Measurements from ENCODE around the gene XNDC1N. TPM values are rescaled to one million over a fixed set of nuclear protein-coding genes. Genes with fewer than 3 reads are reported as not detected.
A peak's percentile ranks its signal among the peaks of the same experiment; 100 is the strongest.

The XNDC1N gene
- total and polyA plus RNA-seq, 2 of the 13 experiments (the other 11 are each of a cell fraction or from before 2014, with no cell fraction given): 3.4 to 7.5 TPM

GRCh38 chr11:71927820-71928736 is at the start of gene XNDC1N (continued):
- TF ChIP-seq, protein P1, sequence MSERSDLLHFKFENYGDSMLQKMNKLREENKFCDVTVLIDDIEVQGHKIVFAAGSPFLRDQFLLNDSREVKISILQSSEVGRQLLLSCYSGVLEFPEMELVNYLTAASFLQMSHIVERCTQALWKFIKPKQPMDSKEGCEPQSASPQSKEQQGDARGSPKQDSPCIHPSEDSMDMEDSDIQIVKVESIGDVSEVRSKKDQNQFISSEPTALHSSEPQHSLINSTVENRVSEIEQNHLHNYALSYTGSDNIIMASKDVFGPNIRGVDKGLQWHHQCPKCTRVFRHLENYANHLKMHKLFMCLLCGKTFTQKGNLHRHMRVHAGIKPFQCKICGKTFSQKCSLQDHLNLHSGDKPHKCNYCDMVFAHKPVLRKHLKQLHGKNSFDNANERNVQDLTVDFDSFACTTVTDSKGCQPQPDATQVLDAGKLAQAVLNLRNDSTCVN (CRISPR knock-in tag; IDR thresholded peaks at IDR 0.05; ENCODE audit: borderline replicate concordance): no peak; the same call in 1 of the 2 replicates
- TF ChIP-seq HOXD1 (CRISPR knock-in tag; IDR thresholded peaks at IDR 0.05): no peak; the same call in 1 of the 2 replicates
- TF ChIP-seq, protein P2, sequence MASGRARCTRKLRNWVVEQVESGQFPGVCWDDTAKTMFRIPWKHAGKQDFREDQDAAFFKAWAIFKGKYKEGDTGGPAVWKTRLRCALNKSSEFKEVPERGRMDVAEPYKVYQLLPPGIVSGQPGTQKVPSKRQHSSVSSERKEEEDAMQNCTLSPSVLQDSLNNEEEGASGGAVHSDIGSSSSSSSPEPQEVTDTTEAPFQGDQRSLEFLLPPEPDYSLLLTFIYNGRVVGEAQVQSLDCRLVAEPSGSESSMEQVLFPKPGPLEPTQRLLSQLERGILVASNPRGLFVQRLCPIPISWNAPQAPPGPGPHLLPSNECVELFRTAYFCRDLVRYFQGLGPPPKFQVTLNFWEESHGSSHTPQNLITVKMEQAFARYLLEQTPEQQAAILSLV (CRISPR knock-in tag; IDR thresholded peaks at IDR 0.05; ENCODE audit: borderline replicate concordance): 0 out of 2 replicates have a peak, but pooled peaks have one; percentile 26
- TF ChIP-seq MIXL1 (CRISPR knock-in tag; IDR thresholded peaks at IDR 0.05): no peak
- 0 out of 2 replicates have a peak, but pooled peaks have one; percentile 25 for TF ChIP-seq ARNTL (CRISPR knock-in tag; IDR thresholded peaks at IDR 0.05)
- no peak for TF ChIP-seq ETS1 (CRISPR knock-in tag; IDR thresholded peaks at IDR 0.05)
- TF ChIP-seq ZNF136 (CRISPR knock-in tag; IDR thresholded peaks at IDR 0.05; ENCODE audit: low read depth): no peak
- no peak for TF ChIP-seq ZNF782 (CRISPR knock-in tag; IDR thresholded peaks at IDR 0.05; ENCODE audit: borderline replicate concordance)
- 0 out of 2 replicates have a peak, but pooled peaks have one; percentile 18 for TF ChIP-seq MYNN (CRISPR knock-in tag; IDR thresholded peaks at IDR 0.05; ENCODE audit: low read depth)
- TF ChIP-seq NBN (conservative IDR thresholded peaks at IDR 0.05): no peak
- TF ChIP-seq TEAD3 (CRISPR knock-in tag; optimal IDR thresholded peaks at IDR 0.05; ENCODE audit: borderline replicate concordance): no peak
- peak; percentile 41; the same call in 1 of the 2 replicates for TF ChIP-seq MEIS2 (CRISPR knock-in tag; IDR thresholded peaks at IDR 0.05)
- TF ChIP-seq CHD2 (IDR thresholded peaks at IDR 0.05; ENCODE audit: low read depth, low read length): peak; percentile 48; the same call in 1 of the 2 replicates
- TF ChIP-seq ZNF75D (CRISPR knock-in tag; IDR thresholded peaks at IDR 0.05; ENCODE audit: borderline replicate concordance): 0 out of 2 replicates have a peak, but pooled peaks have one; percentile 84
- 0 out of 2 replicates have a peak, but pooled peaks have one; percentile 44 for TF ChIP-seq EED (CRISPR knock-in tag; IDR thresholded peaks at IDR 0.05)
- TF ChIP-seq SP140L (CRISPR knock-in tag; IDR thresholded peaks at IDR 0.05; ENCODE audit: borderline replicate concordance): no peak
- TF ChIP-seq ZNF441 (CRISPR knock-in tag; IDR thresholded peaks at IDR 0.05; ENCODE audit: borderline replicate concordance): peak; percentile 21; the same call in 1 of the 2 replicates
- TF ChIP-seq, protein P3, sequence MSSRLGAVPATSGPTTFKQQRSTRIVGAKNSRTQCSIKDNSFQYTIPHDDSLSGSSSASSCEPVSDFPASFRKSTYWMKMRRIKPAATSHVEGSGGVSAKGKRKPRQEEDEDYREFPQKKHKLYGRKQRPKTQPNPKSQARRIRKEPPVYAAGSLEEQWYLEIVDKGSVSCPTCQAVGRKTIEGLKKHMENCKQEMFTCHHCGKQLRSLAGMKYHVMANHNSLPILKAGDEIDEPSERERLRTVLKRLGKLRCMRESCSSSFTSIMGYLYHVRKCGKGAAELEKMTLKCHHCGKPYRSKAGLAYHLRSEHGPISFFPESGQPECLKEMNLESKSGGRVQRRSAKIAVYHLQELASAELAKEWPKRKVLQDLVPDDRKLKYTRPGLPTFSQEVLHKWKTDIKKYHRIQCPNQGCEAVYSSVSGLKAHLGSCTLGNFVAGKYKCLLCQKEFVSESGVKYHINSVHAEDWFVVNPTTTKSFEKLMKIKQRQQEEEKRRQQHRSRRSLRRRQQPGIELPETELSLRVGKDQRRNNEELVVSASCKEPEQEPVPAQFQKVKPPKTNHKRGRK (CRISPR knock-in tag; IDR thresholded peaks at IDR 0.05): no peak
- TF ChIP-seq, protein P4, sequence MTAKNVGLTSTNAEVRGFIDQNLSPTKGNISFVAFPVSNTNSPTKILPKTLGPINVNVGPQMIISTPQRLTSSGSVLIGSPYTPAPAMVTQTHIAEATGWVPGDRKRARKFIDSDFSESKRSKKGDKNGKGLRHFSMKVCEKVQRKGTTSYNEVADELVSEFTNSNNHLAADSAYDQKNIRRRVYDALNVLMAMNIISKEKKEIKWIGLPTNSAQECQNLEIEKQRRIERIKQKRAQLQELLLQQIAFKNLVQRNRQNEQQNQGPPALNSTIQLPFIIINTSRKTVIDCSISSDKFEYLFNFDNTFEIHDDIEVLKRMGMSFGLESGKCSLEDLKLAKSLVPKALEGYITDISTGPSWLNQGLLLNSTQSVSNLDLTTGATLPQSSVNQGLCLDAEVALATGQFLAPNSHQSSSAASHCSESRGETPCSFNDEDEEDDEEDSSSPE (CRISPR knock-in tag; IDR thresholded peaks at IDR 0.05): peak; percentile 96
- no peak; the same call in 1 of the 2 replicates for TF ChIP-seq FOXP4 (CRISPR knock-in tag; IDR thresholded peaks at IDR 0.05)
